ENCODE measurements around the gene BOLA1.
"Not testable (repeated sequence)": the region's sequence is repeated elsewhere in the genome, so short reads cannot be mapped to it uniquely, and the experiment has no call there.

The BOLA1 gene

DNA sequence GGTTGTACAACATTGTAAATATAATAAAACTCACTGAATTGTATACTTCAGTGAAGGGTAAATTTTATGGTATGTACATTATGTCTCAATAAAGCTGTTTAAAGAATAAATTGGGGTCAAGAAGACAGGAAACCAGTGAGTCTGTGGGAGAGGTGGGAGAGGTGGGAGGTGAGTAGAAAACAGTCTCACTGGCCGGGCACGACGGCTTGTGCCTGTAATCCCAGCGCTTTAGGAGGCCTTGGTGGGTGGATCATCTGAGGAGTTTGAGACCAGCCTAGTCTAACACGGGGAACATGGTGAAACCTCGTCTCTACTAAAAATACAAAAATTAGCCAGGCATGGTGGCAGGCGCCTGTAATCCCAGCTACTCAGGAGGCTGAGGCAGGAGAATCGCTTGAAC lies 33.1 kb downstream of the BOLA1 start:
- DNase-seq, result no peak

DNA sequence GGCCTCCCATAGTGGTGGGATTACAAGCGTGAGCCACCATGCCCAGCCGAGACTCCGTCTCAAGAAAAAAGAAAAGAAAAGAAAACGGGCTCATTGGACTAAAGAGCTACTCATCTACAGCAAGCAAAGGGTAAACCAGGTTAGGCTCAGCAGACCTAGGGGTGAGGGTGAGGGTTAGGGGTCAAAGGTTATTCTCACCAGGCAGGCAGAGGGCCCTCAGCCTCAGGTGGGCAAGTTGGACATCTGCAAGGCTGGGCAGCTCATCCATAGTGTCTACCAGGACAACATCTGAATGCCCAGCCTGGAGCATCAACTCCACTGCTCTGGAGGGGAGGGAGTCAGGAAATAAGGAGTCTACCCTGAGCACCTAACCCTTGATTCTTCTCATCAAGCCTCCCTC lies 33.8 kb downstream of the BOLA1 start:
- no peak for DNase-seq

DNA sequence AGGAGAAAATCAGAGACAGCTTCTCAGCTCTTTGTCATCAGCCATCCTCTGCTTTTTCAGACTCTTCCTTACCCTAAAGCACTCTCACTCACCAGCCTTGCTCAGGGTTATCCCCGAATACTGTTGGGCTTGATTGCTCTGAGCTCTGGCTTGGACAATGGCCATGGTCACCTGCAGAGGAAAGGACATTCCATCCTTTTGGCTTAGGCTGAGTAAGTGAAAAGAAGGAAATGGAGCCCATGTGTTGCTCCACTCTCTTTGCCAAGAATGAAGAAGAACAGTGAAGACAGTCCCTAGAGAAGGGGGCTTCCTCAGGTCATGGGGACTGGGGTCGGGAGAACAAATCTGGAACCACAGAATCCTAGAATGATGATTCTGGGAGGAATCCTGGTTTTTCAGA lies 35.0 kb downstream of the BOLA1 start:
- no peak for DNase-seq

DNA sequence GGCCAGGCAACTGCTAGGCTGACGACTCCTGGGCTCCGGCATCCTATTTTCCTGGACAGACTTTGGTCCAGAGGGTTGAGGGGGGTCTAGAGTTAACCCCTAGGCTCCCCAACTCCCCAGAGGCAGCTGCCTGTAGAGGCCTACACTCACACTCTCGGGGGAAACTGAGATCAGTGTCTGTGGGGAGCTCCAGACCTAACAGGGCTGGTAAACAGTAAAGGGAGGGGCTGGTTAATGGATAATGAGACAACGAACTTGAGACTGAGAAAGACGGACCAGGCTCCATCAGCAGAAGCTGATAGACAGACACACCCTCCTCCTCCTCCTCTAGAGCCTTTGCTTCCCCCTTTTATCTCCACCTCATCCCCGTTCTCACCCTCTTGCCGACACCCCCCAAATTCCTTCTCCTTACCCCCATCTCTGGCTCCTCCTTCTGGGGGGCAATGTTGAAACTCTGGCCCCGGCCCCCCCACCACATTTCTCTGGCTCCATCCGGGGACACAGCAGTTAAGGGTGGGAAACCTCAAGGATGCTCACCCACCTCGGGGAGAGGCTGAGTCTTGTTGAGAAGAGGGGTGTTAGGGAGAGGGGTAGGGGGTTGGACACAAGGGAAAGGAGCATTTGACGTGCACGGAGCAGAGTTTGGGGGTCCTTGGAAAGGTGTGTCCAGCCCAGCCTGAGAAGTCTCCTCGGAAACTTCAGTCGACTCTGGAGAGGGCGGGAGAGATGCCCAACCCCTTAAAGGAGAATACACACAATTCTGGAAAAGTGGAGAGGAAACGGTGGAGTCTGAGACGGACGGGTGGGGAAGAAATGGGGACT lies 37.0 kb downstream of the BOLA1 start, which contains the start of gene MTMR11:
Gene MTMR11, minus strand, starts transcription at position 710 of the 822 bp plus-strand sequence. Its CDS starts 232 bp downstream, at position 478.
- no peak for DNase-seq

DNA sequence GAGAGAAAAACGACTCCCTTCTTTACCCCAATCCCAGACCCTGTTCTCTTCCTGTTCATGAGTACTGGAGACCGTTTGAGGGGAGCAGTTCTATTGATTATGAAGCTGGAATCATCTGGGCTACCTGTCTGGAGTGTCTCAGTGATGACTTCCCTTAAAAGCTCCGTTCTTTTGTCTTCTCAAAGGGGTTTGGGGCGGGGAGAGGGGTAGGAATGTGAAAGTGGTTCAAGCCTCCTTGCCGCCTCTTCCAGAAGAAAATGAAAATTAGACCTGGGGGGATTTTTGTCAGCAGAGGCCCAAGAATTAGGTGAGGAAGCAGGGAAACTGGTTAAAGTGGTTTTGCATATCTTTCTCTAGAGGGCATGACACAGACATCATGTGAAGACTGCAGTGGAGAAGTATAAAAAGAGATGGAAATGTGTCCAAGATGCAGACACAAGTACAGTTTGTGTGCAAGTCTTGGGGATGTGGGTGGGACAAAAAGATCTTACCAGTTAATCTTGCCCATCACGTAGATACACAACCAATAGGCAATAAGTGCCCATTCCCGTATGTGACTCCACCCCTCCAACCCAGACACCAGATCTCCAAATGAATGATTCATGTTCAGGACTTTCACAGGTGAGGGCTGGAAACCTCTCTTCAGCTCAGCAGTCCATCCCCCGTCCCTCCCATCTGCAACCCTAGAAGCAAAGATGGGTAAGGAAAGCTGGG lies 37.8 kb downstream of the BOLA1 start:
- peak in 1 of 2 experiments; percentile 24 for DNase-seq

GRCh38 chr1:149937759-149938158 lies 38.4 kb downstream of the BOLA1 start:
- no peak for DNase-seq

DNA sequence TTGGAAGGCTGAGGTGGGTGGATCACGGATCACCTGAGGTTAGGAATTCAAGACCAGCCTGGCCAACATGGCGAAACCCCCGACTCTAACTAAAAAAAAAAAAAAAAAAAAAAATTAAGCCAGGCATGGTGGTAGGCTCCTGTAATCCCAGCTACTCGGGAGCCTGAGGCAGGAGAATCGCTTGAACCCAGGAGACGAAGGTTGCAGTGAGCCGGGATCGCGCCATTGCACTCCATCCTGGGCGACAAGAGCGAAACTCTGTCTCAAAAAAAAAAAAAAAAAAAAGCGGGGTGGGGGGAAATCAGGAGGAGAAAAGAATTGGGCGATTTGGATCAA lies 39.3 kb downstream of the BOLA1 start:
- DNase-seq, result not testable (repeated sequence)

DNA sequence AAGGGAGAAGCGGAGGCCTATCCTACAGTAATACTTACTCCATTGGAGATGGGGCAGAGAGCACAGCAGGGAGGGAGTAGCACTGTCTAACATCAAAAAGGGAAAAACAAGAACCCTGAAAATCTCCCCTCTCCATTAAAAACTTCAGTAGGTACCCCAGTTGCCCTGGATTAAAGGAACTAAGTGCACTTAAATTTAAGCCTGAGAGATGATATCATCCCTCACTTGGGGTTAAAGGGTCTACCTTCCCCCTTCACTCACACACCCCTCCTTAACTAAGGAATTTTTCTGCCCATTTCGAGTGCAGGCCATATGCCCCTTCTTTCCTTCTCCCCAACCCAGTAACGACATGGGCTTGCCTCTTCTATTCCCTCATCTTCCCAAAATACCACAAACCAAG lies 41.1 kb downstream of the BOLA1 start:
- no peak for DNase-seq

DNA sequence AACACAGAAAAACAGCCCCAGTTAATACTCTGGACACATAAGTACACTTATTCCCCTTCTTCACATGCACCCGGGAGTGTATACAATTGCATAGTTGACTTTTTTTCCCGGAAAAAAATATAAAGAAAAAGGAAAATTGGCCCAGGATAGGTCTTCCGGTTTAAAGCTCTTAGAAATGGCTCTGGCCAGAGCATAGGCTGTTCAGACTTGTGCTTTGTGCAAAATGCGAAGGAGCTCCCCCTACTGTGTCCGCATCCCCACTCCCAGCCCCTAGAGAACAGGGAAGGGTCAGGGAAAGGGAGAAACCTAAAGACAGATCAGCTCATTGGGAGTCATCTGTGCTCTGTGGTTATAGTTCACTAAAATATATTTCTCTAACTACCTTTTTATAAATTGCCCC lies 42.8 kb downstream of the BOLA1 start:
- DNase-seq, result no peak

DNA sequence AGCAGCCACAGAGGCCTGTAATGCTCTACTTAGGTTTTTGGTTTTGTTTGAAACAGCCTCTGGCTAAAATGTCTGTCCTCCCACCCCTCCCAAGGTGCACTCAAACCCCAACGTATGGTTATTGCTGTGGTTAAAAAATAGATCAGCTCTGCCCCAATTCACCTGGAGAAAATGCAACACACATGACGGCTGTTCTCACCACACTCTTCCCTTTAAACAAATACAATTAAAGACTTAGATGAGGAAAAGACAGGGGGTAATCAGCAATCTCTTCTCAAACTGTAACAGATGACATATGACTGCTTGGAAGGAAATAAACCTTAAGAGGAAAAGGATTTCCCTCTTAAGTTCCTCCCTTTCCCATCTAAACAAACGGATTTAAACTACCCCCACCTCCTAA lies 43.5 kb downstream of the BOLA1 start:
- no peak for DNase-seq

DNA sequence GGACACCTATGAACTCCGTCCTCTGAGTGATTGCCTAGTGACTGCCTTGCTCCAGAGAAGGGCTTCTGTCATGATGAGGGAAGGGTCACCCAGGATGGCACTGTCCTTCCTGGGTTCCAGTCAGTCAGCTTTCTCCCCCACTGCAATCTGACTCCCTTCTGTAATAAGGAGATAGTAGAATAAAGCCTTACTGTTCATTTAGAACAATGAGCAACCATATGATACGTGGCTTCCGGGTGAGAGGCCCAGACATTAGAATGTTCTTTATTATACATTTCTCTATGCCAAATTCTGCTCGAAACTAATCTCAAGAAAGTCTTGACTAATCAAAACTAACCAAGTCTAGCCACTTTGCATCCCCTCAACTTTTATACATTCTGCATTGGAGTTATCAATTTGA lies 45.8 kb downstream of the BOLA1 start:
- DNase-seq, result no peak

DNA sequence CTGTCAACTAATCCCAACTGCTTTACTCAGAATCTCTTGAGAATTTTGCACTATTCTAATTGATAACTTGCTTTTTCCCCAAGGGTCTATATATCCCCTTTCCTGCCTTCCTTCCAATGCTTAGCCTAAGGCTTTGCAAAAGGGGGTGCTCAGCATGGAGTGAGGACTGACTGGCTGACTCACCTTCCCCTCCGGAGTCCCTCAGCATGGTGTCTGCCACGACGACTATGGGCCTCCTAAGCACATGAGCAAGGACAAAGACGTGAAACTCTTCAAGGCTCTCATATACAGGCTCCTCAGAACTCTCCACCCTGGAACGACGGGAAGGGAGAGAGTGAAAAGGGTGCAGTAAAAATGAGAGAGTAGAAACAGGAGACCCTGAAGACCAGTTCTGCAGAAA lies 50.5 kb downstream of the BOLA1 start:
- no peak for DNase-seq

All from activated CD4-positive, alpha-beta T cell treated with anti-CD3 and anti-CD28 coated beads, Interleukin-2, amount 50 U/mL, for 48 hours (primary cell).